HPDE6-E6E7 (cell line): ENCODE data around the gene KAZN.

ENCODE experiments used
- DNase-seq: peaks from one replicate; pipeline ENCODE4 v3.0.0; 2011; ENCODE audit warnings: missing footprints; ENCODE audit errors: extremely low spot score

The KAZN gene

GRCh38 chr1:14884614-14885175 lies 286.2 kb downstream of the KAZN start:
- no peak for DNase-seq

GRCh38 chr1:14887044-14887566 lies 288.6 kb downstream of the KAZN start:
- DNase-seq, result no peak

- DNase-seq, result no peak
Observed at GRCh38 chr1:14887764-14888350, 289.4 kb downstream of the KAZN start.

- no peak for DNase-seq
Observed at GRCh38 chr1:14888374-14888773, 289.9 kb downstream of the KAZN start.

- DNase-seq, result no peak
Observed at GRCh38 chr1:14889825-14890440, 291.4 kb downstream of the KAZN start.

- DNase-seq, result no peak
Observed at GRCh38 chr1:14891991-14892390, 293.5 kb downstream of the KAZN start.

GRCh38 chr1:14894811-14895560 lies 296.5 kb downstream of the KAZN start:
- no peak for DNase-seq

- no peak for DNase-seq
Observed at GRCh38 chr1:14895727-14896126, 297.2 kb downstream of the KAZN start.

GRCh38 chr1:14896381-14897079 lies 298.0 kb downstream of the KAZN start:
- DNase-seq, result no peak

- DNase-seq, result no peak
Observed at GRCh38 chr1:14897080-14897449, 298.6 kb downstream of the KAZN start.

GRCh38 chr1:14897547-14897946 lies 299.1 kb downstream of the KAZN start:
- DNase-seq, result no peak

- no peak for DNase-seq
Observed at GRCh38 chr1:14897997-14898645, 299.6 kb downstream of the KAZN start.

- DNase-seq, result no peak
Observed at GRCh38 chr1:14899686-14900085, 301.2 kb downstream of the KAZN start.

- DNase-seq, result no peak
Observed at GRCh38 chr1:14901371-14901954, 303.0 kb downstream of the KAZN start.

- DNase-seq, result no peak
Observed at GRCh38 chr1:14903922-14904321, 305.4 kb downstream of the KAZN start.

- no peak for DNase-seq
Observed at GRCh38 chr1:14906665-14907064, 308.2 kb downstream of the KAZN start.

- DNase-seq, result no peak
Observed at GRCh38 chr1:14907416-14907815, 308.9 kb downstream of the KAZN start.

- no peak for DNase-seq
Observed at GRCh38 chr1:14909273-14909672, 310.8 kb downstream of the KAZN start.

GRCh38 chr1:14909920-14910460 lies 311.5 kb downstream of the KAZN start:
- no peak for DNase-seq

- no peak for DNase-seq
Observed at GRCh38 chr1:14910984-14911721, 312.7 kb downstream of the KAZN start.
